GM12878 (cell line): Measurements from ENCODE around the gene TUBA8. TPM values are rescaled to one million over a fixed set of nuclear protein-coding genes. Genes with fewer than 3 reads are reported as not detected.
A peak's percentile ranks its signal among the peaks of the same experiment; 100 is the strongest.

ENCODE experiments used
- ATAC-seq: fragments of 200-7000 bp; cut with Tn5 transposase; 3 replicates; pipeline ENCODE4 v1.9.1; 2020; ENCODE audit warnings: mild to moderate bottlenecking, moderate library complexity
- BruUV-seq: library from RNA; stranded (reverse); fragments of 400-500 nt; replicated peaks from 2 replicates; lab custom pipeline; 2021; lab: Mats Ljungman, UMichigan
- CTCF ChIA-PET: fragments of 300-600 bp; sonication (Branson Sonifier 250); formaldehyde crosslinking; extraction: SDS; loops from one replicate; lab custom pipeline; 2021; ENCODE audit warnings: inconsistent platforms; lab: Yijun Ruan, JAX
- POLR2A ChIA-PET: fragments of 350-600 bp; formaldehyde crosslinking; extraction: SDS; loops from one replicate; lab custom pipeline; 2021; ENCODE audit warnings: inconsistent platforms; lab: Charles Lee
- RAD21 ChIA-PET: fragments of 300-600 bp; sonication (Branson Sonifier 250); formaldehyde crosslinking; loops from one replicate; lab custom pipeline; 2023; ENCODE audit warnings: antibody characterized with exemption; ENCODE audit not compliant: unreplicated experiment; lab: Charles Lee
- SMC1A ChIA-PET: fragments of 300-600 bp; sonication (Branson Sonifier 250); formaldehyde crosslinking; loops from one replicate; lab custom pipeline; 2023; ENCODE audit not compliant: unreplicated experiment, uncharacterized antibody; lab: Charles Lee
- DNase-seq: peaks from one replicate; pipeline ENCODE4 v3.0.0-alpha.2; 2011; ENCODE audit warnings: low read depth, low spot score
- FAIRE-seq: peaks from 3 replicates; lab custom pipeline; 2011; peaks lifted over from hg19 to GRCh38; lab: Jason Lieb, UNC
- H2AFZ ChIP-seq: 2 replicates; pipeline ENCODE4 v1.6.0; 2011; ENCODE audit warnings: low read depth, low read length, control low read depth; ENCODE audit not compliant: control insufficient read depth
- H3K27ac ChIP-seq: 2 replicates; pipeline ENCODE4 v1.5.1; 2011; ENCODE audit warnings: control low read depth; ENCODE audit not compliant: control insufficient read depth, insufficient read depth
- H3K27me3 ChIP-seq, 2 experiments: replicated peaks in 1 of 2; 2 replicates each; pipeline versions ENCODE4 v1.6.0 to v1.6.1; 2011; ENCODE audit warnings: low read length in 1 of 2; ENCODE audit not compliant: control insufficient read depth in 2 of 2, insufficient read depth in 2 of 2
- H3K36me3 ChIP-seq, 2 experiments: 2 replicates each; pipeline ENCODE4 v1.5.1; 2011; ENCODE audit warnings: low read length in 1 of 2; ENCODE audit not compliant: control insufficient read depth in 2 of 2, insufficient read depth in 2 of 2
- H3K4me1 ChIP-seq: 2 replicates; pipeline ENCODE4 v1.6.1; 2011; ENCODE audit warnings: mild to moderate bottlenecking, low read length, moderate library complexity, mixed read lengths; ENCODE audit not compliant: control insufficient read depth, insufficient read depth
- H3K4me2 ChIP-seq: 2 replicates; pipeline ENCODE4 v1.6.0; 2011; ENCODE audit warnings: control low read depth; ENCODE audit not compliant: control insufficient read depth, insufficient read depth
- H3K4me3 ChIP-seq: fragments of 200-600 bp; sonication (generic); 2 replicates; pipeline ENCODE4 v1.5.1; 2016
- H3K79me2 ChIP-seq: 2 replicates; pipeline ENCODE4 v1.6.0; 2011; ENCODE audit warnings: low read length; ENCODE audit not compliant: control insufficient read depth, insufficient read depth
- H3K9ac ChIP-seq: 2 replicates; pipeline ENCODE4 v1.8.0; 2011; ENCODE audit warnings: low read length, control low read depth, mixed read lengths; ENCODE audit not compliant: control insufficient read depth, insufficient read depth
- H3K9me3 ChIP-seq: replicated peaks from 3 replicates; pipeline ENCODE4 v1.5.1; 2011; ENCODE audit warnings: mild to moderate bottlenecking, low read length; ENCODE audit not compliant: control insufficient read depth, insufficient read depth
- H4K20me1 ChIP-seq: 2 replicates; pipeline ENCODE4 v1.6.0; 2011; ENCODE audit not compliant: control insufficient read depth, insufficient read depth
- SKIL ChIP-seq: fragments of 450-650 bp; IDR thresholded peaks from 2 replicates; pipeline ENCODE4 v1.6.1; 2017; ENCODE audit warnings: mild to moderate bottlenecking, low read depth, inconsistent platforms; ENCODE audit not compliant: poor library complexity, severe bottlenecking
- ZBTB40 ChIP-seq: fragments of 450-650 bp; IDR thresholded peaks from 2 replicates; pipeline ENCODE4 v1.6.1; 2016; ENCODE audit warnings: mild to moderate bottlenecking, moderate library complexity, borderline replicate concordance
- WGBS: methylation state at CpG from one replicate; pipeline ENCODE4 v1.1.6; 2016; ENCODE audit warnings: low lambda C conversion rate; ENCODE audit not compliant: insufficient replicate concordance, insufficient coverage; ENCODE audit errors: missing lambda C conversion rate; 5-methylcytosine and 5-hydroxymethylcytosine counted together
- in situ Hi-C: fragments of 300-500 bp; cut with MboI; formaldehyde crosslinking; loops from 9 replicates; pipeline ENCODE4 v1.14.3; 2018; ENCODE audit warnings: mixed read lengths
- intact Hi-C: fragments of 100-400 bp; cut with micrococcal nuclease; formaldehyde crosslinking; loops from one replicate; pipeline ENCODE4 v1.14.2; 2022; ENCODE audit not compliant: unreplicated experiment
- polyA plus RNA-seq, 11 experiments: library from polyadenylated mRNA; depleted of rRNA in 4 of 11; unstranded in 6 of 11; stranded (reverse) in 5 of 11; fragments of >200 nt; fragmentation: Nextera tagmentation in 4 of 11; fragmentation: Illumina TruSeq in 1 of 11; extraction: Ambion mirVana in 4 of 11; extraction: Trizol in 1 of 11; gene quantifications; 1 replicate in 1 of 11; 2 replicates in 10 of 11; pipeline versions ENCODE4 v1.2.1 to v1.2.3, GENCODE V29; 2011 to 2016; ENCODE audit warnings: inconsistent platforms in 2 of 11, missing spikeins in 2 of 11, low read depth in 1 of 11
- total RNA-seq, 4 experiments: library from RNA; depleted of rRNA in 3 of 4; stranded (reverse); fragments of >200 nt in 3 of 4; fragmentation: Illumina TruSeq in 1 of 4; extraction: Trizol in 1 of 4; gene quantifications; 2 replicates each; pipeline versions ENCODE4 v1.2.1 to v1.2.3, GENCODE V29; 2013 to 2021

Gene TUBA8
- total and polyA plus RNA-seq, 10 of the 15 experiments (the other 5 are each of a cell fraction or from before 2014, with no cell fraction given): 2.2 to 30.3 (median 21.0) TPM

GRCh38 chr22:18112440-18112839 is 1.8 kb downstream of the TUBA8 start:
- Histone ChIP-seq H4K20me1 (no peaks in the 10 kb centered on the region), H3K36me3 (no peaks in the 10 kb centered on the region), H3K9ac (peak overlapping the region; percentile 74; the same call in 1 of the 2 replicates), H3K4me2 (no peak overlapping the region), H3K79me2 (peaks cover 28% of the 10 kb centered on the region), H3K9me3 (peaks cover 7% of the 10 kb centered on the region; the same call in 2 of the 3 replicates), H3K27ac (no peak overlapping the region), H3K4me1 (peaks cover 28% of the 10 kb centered on the region), H3K4me3 (no peak overlapping the region; the same call in none of the 2 replicates), H3K27me3 (no peaks in the 10 kb centered on the region; a peak in 1 of 4 replicates), H2AFZ (no peak overlapping the region)
- intact Hi-C loops (no loop called here), in situ Hi-C loops (no loop called here)
- FAIRE-seq (no peak), ATAC-seq (no peak), DNase-seq (no peak)
- CTCF ChIA-PET: interaction anchor here (1.1 to 5.9 kb wide), 5 partner anchors 21 to 37 kb away, joined by 4 to 36 read pairs (median 6); partner anchors contain the start of genes PEX26 and USP18
- 54% methylated on average over 6 of the region's 6 CpGs for WGBS
- BruUV-seq: no TSS peak
- RAD21 ChIA-PET: interaction anchor here (0.7 to 6.2 kb wide), 6 partner anchors 21 to 40 kb away, joined by 3 to 34 read pairs (median 4); partner anchors contain the start of genes PEX26 and USP18
- TF ChIP-seq SKIL (no peak), ZBTB40 (peak; percentile 76; the same call in 1 of the 2 replicates)
- POLR2A ChIA-PET: interaction anchor here (1.6 to 4.2 kb wide), 3 partner anchors 9 to 39 kb away, joined by 4 to 20 read pairs (median 6); no protein-coding TSS in a partner anchor
- SMC1A ChIA-PET: interaction anchor here (1.0 to 2.4 kb wide), 7 partner anchors 13 to 40 kb away, joined by 4 to 7 read pairs (median 5); no protein-coding TSS in a partner anchor
